ENCODE measurements around the gene CYP2C19.
"Not testable (repeated sequence)": the region's sequence is repeated elsewhere in the genome, so short reads cannot be mapped to it uniquely, and the experiment has no call there.

Gene CYP2C19

GRCh38 chr10:94762393-94762792 lies at the start of gene CYP2C19:
TSS of gene CYP2C19 (plus strand) at chr10:94762681. CDS start at chr10:94762706, 25 bp downstream.
- DNase-seq = no peak

- no peak for DNase-seq
Measured at GRCh38 chr10:94725871-94726270, 36.6 kb upstream of the CYP2C19 start.

GRCh38 chr10:94735197-94735596 lies 27.3 kb upstream of the CYP2C19 start:
- DNase-seq = no peak

DNA sequence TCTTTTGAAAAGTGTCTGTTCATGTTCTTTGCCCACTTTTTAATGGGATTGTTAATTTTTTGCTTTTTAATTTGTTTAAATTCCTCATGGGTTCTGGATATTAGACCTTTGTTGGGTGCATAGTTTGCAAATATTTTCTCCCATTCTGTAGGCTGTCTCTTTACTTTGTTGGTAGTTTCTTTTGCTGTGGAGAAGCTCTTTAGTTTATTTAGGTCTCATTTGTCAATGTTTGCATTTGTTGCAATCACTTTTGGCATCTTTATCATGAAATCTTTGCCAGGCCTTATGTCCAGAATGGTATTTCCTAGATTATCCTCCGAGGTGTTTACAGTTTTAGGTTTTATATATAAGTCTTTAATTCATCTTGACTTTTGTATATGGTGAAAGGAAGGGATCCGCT lies 23.9 kb upstream of the CYP2C19 start:
- DNase-seq = no peak

DNA sequence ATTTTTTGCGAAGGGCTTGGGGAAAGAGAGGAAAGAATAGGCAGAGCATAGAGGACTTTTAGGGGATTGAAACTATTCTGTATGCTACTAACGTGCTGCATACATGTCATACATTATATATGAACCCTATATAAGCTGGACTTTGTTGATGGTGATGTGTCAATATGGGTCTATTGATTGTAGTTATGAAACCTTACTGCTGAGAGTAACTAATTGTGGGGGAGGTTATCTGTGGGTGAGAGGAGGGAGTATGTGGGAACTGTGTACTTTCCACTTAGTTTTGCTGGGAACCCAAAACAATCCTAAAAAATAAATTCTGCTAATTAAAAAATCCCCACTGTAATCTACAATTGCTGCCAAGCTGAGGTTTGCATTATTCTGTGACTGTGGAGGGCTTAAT lies 15.3 kb upstream of the CYP2C19 start:
- no peak for DNase-seq

- no peak for DNase-seq
Measured at GRCh38 chr10:94747838-94748237, 14.6 kb upstream of the CYP2C19 start.

DNA sequence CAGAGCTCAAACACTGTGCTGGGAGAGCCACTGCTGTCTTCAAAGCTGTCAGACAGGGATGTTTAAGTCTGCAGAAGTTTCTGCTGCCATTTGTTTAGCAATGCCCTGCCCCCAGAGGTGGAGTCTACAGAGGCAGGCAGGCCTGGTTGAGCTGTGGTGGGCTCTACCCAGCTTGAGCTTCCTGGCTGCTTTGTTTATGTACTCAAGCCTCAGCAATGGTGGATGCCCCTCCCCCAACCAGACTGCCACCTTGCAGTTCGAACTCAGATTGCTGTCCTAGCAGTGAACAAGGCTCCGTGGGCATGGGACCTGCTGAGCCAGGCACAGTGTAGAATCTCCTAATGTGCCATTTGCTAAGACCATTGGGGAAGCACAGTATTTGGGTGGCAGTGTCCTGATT lies 4.6 kb upstream of the CYP2C19 start:
- no peak for DNase-seq

GRCh38 chr10:94760586-94761178 lies 1.8 kb upstream of the CYP2C19 start:
- DNase-seq = no peak

DNA sequence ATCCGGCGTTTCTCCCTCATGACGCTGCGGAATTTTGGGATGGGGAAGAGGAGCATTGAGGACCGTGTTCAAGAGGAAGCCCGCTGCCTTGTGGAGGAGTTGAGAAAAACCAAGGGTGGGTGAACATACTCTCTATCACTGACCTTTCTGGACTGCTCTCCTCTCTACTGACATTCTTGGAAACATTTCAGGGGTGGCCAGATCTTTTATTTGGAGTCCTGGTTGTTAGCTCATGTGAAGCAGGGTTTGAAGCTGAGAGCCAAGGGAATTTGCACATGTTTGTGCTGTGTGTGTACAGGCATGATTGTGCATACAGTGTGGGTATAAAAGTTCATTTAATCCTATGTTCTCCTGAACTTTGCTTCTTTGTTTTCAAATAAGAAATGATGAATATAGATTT lies 12.9 kb downstream of the CYP2C19 start:
- not testable (repeated sequence) for DNase-seq

DNA sequence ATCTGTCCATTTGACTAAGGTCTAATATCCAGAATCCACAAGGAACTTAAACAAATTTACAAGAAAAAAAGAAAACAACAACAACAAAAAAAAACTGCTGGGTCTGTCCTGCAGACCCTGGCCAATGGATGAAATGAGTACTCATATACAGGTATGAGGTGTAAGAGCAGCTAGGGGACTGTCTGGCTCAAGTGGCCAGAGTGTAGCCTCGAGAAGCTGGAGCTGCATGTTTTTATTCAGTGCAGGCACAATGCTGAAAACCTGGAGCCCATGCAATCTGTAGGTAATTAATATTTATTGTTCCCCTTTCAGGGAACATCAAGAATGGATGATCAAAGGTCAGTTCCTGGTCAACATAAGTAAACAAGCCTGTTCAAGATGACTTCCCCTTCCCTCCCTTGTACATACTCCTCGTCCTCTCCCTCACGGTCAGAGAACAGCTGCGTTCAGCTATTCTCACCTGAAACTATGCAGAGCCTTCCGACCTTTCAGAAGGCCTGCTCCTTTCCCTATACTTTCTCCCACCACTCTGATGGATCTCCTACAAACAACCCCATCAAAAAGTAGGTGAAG lies 15.5 kb downstream of the CYP2C19 start:
- no peak for DNase-seq

DNA sequence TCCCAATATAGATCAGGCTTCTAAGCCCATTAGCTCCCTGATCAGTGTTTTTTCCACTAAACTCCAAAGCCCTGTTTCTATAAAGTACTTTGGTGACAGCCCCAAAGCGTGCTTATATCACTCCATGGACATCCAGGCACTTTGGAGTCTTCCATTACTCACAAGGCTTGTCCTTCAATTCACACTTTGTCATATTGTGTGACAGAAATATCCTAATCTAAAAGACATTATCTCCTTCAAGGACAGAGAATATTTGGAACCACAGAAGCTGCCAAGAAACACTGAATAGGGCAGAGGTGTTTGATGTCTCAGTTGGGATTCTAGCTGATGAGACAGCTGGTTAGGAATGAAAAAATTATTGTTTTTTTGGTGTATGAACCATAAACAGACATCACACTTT lies 18.4 kb downstream of the CYP2C19 start:
- DNase-seq = no peak

GRCh38 chr10:94784256-94784655 lies 21.8 kb downstream of the CYP2C19 start:
- DNase-seq = no peak

- no peak for DNase-seq
Measured at GRCh38 chr10:94785211-94785610, 22.7 kb downstream of the CYP2C19 start.

DNA sequence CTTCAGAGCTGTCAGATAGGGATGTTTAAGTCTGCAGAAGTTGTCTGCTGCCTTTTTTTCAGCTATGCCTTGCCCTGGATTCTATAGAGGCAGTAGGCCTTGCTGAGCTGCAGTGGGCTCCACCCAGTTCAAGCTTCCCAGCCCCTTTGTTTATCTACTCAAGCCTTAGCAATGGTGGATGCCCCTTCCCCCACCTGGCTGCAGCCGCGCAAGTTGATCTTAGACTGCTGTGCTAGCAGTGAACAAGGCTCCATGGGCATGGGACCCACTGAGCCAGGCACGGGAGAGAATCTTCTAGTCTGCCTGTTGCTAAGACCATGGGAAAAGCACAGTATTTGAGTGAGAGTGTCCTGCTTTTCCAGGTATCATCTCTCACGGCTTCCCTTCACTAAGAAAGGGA lies 38.1 kb downstream of the CYP2C19 start:
- not testable (repeated sequence) for DNase-seq

GRCh38 chr10:94803307-94803706 lies 40.8 kb downstream of the CYP2C19 start:
- no peak for DNase-seq

DNA sequence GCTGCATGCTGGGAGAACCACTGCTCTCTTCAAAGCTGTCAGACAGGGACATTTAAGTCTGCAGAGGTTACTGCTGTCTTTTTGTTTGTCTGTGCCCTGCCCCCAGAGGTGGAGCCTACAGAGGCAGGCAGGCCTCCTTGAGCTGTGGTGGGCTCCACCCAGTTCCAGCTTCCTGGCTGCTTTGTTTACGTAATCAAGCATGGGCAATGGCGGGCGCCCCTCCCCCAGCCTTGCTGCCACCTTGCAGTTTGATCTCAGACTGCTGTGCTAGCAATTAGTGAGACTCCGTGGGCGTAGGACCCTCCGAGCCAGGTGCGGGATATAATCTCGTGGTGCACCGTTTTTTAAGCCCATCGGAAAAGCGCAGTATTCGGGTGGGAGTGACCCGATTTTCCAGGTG lies 67.5 kb downstream of the CYP2C19 start:
- not testable (repeated sequence) for DNase-seq

GRCh38 chr10:94846204-94846603 lies 83.7 kb downstream of the CYP2C19 start:
- DNase-seq = no peak

- no peak for DNase-seq
Measured at GRCh38 chr10:94850766-94851165, 88.3 kb downstream of the CYP2C19 start.

DNA sequence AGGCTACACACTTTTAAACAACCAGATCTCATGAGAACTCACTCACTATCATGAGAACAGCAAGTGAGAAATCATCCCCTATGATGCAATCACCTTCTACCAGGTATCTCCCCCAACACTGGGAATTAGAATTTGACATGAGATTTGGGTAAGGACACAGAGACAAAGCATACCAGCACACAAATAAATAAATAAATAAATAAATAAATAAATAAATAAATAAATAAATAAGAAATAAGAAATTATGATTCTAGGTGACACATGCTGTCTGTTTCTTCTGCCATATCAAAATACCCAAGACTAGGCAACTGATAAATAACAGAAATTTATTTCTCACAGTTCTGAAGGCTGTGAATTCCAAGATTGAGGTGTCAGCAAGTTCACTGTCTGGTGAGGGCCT lies 88.8 kb downstream of the CYP2C19 start:
- no peak for DNase-seq

- no peak for DNase-seq
Measured at GRCh38 chr10:94852438-94852837, 90.0 kb downstream of the CYP2C19 start.

GRCh38 chr10:94853065-94853464 lies 90.6 kb downstream of the CYP2C19 start:
- no peak for DNase-seq

GRCh38 chr10:94858005-94858404 lies 95.5 kb downstream of the CYP2C19 start:
- DNase-seq = no peak

DNA sequence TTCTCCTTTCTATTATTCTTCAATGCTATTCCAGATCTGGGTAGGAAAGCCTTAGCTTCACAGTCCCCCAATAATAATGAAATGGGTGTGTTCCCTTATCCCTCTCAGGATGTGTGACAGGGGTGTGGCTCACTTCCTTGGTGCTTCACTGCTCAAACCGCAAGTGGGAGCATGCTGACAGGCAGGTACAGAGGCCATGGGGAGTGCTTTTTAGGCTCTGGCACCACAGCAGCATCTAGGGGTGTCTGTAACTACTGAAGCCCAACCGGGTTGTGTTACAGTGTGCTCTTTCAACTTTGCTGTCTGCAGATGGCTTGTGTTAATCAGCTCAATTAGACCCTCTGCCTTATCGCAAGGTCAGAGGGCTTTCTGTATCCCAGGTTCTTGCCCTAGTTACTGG lies 96.6 kb downstream of the CYP2C19 start:
- no peak for DNase-seq

GRCh38 chr10:94878649-94879048 lies 116.2 kb downstream of the CYP2C19 start:
- DNase-seq = no peak

GRCh38 chr10:94879214-94879613 lies 116.7 kb downstream of the CYP2C19 start:
- DNase-seq = no peak

Data from NCI-H774 (cell line).